NCI-H2227 treated with DMSO at 0.1 percent for 48 hours (cell line): ENCODE data around the gene AK4.
"Not testable (repeated sequence)": the region's sequence is repeated elsewhere in the genome, so short reads cannot be mapped to it uniquely, and the experiment has no call there.

Experiments
- DNase-seq: peaks from one replicate; lab custom pipeline; 2025; lab: John Stamatoyannopoulos, UW

AK4 gene

DNA sequence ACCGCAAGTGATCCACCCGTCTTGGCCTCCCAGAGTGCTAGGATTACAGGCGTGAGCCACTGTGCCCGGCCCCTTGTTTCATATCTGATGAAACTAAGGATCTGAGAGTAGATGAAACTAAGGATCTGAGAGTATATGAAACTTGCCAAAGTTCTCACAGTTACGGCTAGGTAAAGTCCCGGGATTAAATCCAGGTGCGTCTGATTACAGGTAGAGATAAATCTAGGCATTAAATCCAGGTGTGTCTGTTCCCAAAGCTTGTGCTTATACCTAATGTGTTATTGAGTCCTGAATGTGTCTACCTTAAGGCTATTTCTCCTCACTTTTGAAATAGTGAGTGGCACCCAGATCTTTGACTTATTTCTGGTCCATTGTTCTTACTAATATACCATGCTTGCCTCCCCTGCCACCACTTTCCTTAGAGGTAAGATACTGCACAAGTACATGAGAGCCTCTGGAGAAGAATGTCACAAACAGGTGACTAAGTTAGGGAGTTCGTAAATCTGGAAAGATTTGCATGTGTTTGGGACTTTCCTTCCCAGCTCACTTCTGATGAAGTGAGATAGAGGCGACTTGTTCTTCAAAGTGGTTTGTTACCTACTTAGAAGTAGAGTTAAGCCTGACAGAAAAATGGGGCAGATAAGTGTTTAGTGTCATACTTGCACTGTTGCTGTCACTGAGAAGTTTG is 66.5 kb downstream of the AK4 start:
- no peak for DNase-seq

GRCh38 chr1:65216989-65217388 is 69.0 kb downstream of the AK4 start:
- DNase-seq: no peak

DNA sequence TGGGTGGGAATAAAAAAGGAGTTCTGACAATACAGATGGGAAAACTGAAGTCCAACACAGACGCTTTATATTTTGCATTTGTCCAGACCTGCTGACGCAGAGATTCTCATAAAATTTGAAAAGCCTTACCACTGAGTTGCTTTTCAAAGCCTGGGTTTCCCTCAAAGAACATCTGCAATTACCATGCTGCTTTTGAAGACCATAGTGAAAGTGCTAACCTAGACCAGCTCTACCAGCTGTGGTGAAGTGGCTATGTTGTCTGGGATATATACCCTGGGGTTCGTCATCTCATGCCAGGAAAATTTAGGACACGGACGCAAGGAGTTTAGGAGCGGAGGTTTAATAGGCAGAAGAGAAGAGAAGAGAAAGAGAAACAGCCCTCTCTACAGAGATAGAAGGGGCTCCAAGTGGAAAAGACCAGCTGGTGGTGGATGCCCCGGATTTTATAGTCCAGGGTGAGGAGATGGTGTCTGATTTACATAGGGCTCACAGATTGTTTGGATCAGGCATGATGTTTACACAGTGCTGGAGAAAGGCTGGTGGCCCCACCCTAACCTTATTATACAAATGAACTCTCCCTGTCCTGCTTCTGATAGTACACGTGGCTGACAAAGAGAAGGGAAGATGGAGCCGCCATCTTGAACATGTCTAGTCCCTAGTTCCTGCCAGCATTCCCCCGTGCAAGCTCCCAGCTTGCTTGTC is 73.8 kb downstream of the AK4 start:
- no peak for DNase-seq

GRCh38 chr1:65222340-65222940 is 74.4 kb downstream of the AK4 start:
- DNase-seq: no peak

- no peak for DNase-seq
Observed at GRCh38 chr1:65224681-65225091, 76.7 kb downstream of the AK4 start.

GRCh38 chr1:65225179-65225578 is 77.2 kb downstream of the AK4 start:
- DNase-seq: no peak

DNA sequence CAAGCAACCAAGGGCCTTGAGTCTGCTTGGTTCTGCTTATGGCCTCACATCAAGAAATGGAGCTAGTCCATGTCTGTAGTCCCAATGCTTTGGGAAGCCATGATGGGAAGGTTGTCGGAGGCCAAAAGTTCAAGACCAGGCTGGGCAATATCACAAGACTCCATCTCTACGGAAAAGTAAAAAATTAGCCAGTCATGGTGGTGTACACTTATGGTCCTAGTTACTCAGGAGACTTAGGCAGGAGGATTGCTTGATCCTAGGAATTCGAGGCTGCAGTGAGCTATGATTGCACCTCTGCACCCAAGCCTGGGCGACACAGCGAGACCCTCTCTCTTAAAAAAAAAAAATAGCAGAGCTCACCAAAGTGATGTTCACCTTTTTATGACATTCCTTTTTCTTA is 81.2 kb downstream of the AK4 start:
- no peak for DNase-seq

DNA sequence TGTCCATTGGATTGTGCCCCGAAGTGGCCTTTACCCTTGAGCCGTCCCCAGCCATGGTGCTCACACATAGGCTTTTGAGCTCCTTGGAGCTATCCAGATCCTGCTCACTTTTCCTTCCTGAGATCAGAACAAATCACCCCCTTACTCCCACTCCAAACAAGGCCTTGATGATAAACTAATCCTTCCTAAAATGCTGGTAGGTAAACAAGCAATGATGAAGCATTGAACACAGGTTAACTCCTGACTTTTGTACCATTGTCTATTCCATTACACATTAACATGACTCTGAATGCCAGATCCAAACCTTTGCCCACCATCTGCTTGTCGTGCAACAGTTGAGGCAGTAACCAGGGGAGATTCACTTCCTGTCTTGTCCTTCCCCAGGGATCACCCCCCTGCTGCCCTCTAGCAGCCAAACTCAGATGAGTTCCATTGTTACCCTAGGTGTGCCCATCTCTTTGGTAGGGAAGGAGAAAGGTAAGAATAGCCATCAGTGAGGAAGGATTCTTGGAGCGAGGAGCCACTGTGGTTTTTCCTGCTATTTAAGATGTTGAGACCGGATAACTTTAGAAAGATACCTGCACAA is 81.8 kb downstream of the AK4 start:
- no peak for DNase-seq

- DNase-seq: no peak
Observed at GRCh38 chr1:65230731-65231481, 82.9 kb downstream of the AK4 start.

DNA sequence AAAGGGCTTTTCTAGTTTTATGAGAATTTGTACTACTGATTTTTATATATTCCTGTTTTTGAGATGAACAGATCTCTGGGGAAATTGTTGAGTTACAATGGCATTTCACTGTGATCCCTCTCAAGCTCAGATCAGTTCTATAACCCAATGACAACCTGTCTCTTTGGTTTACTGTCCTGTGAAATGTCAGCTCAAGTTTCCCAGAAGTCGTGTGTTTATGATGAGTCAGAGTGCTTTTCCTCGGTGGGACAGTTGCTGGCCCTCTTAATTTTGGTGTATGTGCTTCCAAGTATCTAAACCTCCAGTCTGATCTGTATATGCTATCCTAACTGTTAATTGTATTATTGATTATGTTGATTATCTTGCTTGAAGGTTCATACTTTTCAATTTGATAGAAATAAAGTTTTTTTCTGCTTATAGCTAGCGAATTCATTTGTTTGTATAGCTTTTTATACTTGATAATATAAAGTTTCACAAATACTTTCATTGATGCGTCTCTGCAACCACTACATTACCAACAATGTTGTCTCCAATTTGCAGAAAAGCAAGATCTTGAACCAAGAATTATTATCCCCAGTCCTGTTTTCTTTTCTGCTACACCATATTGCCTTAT is 83.8 kb downstream of the AK4 start:
- no peak for DNase-seq

GRCh38 chr1:65232461-65232990 is 84.5 kb downstream of the AK4 start:
- no peak for DNase-seq

DNA sequence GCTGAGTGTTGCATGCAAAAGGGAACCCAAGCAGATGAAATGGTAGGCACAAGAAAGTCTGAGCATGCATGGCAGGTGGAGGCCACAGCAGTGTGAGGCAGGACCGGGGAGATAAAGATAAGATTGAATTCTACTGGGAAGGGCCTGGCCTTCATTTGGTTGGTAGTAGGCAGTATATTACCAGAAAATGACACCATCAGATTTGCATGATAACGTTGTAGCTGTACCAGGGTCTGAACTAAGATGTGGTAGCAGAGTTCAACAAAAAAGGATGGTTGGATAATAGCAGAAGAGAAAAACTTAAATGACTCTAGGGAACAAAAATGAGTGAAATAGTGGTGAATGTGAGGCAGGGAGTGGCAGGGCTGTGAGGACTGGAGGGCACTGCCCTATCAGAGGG is 85.8 kb downstream of the AK4 start:
- DNase-seq: no peak

DNA sequence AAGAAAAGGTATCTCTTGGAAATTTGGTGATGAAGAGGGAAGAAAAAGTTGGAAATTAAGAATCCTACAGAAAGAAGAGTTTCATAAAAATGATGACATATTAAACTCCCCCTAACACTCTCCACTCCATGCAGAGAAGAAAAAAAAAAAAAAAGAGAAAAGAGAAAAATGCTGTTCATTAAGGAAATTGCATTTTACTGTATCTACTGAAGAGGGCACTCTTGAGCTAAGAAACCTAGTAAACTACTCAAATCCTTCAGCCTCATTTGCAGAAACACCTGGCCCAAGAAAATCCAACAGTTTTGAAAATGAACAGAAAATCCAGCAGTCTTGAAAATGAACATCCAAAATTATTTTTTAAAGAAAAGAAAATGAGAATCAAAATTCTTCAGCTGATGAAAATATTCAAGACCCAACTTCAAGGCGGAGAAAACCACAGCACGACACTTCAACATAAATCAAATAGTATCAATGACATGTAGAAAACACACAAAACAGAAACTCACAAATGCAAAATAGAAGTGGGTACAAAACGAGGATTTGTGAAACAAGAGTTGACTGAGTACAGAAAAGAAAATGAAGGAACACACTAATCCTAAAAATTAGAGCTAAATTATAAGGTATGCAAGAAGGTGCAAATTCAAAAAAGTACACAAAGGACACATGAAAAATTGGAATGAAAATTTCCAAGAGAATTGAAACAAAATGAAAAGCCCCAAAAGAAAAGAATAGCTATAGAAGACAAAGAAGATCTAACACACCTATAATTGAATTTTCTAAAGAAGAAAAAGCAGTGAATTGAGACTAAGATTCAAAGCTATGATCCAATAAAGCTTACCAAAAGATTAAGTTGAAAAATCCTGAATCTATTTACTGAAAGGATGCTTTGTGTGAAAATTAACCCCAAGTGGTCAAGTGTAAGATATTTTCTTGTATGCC is 88.1 kb downstream of the AK4 start:
- no peak for DNase-seq

DNA sequence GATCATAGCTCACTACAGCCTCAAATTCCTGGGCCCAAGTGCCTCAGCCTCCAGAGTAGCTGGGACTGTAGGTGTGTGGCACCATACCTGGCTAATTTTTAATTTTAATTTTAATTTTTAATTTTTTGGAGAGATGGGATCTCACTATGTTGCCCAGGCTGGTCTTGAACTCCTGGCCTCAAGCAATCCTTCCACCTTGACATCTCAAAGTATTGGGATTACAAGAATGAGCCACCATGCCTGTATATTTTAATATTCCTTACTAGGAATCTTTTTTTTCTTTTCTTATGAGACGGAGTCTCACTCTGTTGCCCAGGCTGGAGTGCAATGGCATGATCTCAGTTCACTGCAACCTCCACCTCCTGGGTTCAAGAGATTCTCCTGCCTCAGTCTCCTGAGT is 89.1 kb downstream of the AK4 start:
- not testable (repeated sequence) for DNase-seq

DNA sequence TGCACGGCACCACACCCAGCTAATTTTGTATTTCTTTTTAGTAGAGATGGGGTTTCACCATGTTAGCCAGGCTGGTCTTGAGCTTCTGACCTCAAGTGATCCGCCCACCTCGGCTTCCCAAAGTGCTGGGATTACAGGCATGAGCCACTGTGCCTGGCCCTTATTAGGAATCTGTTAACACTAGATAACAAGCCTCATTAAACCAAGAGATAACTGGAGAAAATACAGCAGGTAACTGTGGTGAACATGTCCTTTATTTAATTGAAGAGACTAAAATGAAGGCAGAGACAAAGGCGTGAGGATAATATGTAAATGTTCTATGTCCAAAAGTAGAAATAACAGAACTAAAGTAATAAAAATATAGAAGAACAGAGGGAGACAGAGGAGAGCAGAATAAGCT is 89.5 kb downstream of the AK4 start:
- no peak for DNase-seq

GRCh38 chr1:65238010-65238409 is 90.0 kb downstream of the AK4 start:
- no peak for DNase-seq

DNA sequence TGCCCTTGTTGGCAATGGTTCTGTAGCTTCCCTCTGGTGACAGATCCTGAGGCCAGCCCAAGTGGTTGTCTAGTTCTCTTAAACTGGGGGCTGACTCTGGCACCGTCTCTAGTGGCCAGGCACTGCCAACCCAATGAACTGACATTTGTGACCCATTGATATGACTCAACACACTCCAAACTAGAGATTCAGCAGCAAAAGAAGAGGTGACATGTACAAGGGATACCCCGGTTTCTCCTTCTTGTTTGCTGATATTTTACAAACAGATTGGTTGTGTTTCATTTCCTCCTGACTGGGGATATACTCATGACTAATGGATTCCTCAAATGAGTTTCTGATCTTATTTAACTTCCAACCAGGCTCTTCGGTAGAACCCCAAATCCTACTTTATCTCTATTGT is 95.5 kb downstream of the AK4 start:
- no peak for DNase-seq

- DNase-seq: no peak
Observed at GRCh38 chr1:65245295-65245694, 97.3 kb downstream of the AK4 start.

GRCh38 chr1:65247419-65248359 is 99.7 kb downstream of the AK4 start:
- no peak for DNase-seq
